ENCODE results near the gene CNN3. TPM values are rescaled to one million over a fixed set of nuclear protein-coding genes. Genes with fewer than 3 reads are reported as not detected.

CNN3 gene
- total RNA-seq, 2 experiments from 2014 or later = 1.1 to 1.4 TPM

DNA sequence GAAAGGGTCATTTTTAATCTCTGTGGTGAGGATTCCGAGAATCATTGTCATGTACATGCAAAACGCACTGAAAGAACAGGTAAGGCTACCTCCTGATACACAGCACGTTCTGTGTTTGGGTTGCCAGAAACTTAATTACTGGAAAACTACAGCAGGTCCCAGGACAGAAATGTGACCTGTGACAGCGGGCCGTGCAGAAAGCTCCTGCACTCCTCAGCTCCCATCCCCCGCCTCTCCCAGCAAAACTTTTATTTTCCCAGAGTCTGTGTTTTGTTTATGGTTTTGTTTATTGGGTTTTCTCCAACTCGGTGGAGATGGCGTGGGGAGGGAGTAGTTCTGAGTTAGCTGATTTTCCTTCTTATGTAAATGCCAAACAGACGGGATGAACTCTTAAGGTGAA lies 62.1 kb downstream of the CNN3 start:
- H3K4me1 Mint-ChIP-seq (ENCODE audit: low read depth) = no peaks in the 10 kb centered on the region
- CTCF ChIA-PET = interaction anchor here (1.2 to 4.3 kb wide), 2 partner anchors 10 to 11 kb away, joined by 3 to 18 read pairs; no protein-coding TSS in a partner anchor
- no peaks in the 10 kb centered on the region for H3K27me3 ChIP-seq (ENCODE audit: control insufficient read depth in 1 of 2, insufficient read depth in 2 of 2, low read length in 2 of 2)
- H3K36me3 ChIP-seq (ENCODE audit: insufficient read depth, low read length) = no peaks in the 10 kb centered on the region
- H3K4me3 Mint-ChIP-seq = no peak overlapping the region
- intact Hi-C loops (cut with DNase I, micrococcal nuclease) = no loop called here
- no peaks in the 10 kb centered on the region for H3K4me1 ChIP-seq (ENCODE audit: insufficient read depth, low read length)
- no peak overlapping the region for H3K27ac ChIP-seq (ENCODE audit: low read depth in 1 of 2, low read length in 2 of 2)
- no peak for ATAC-seq (ENCODE audit: poor library complexity)
- H3K4me3 ChIP-seq (ENCODE audit: low read length) = no peak overlapping the region
- POLR2A ChIA-PET = no interaction called here
- H3K9me3 ChIP-seq (ENCODE audit: control insufficient read depth in 1 of 2, insufficient read depth in 1 of 2, low read length in 2 of 2) = no peaks in the 10 kb centered on the region
- H3K9me3 Mint-ChIP-seq = no peaks in the 10 kb centered on the region
- DNase-seq = no peak
- TF ChIP-seq, protein P1, sequence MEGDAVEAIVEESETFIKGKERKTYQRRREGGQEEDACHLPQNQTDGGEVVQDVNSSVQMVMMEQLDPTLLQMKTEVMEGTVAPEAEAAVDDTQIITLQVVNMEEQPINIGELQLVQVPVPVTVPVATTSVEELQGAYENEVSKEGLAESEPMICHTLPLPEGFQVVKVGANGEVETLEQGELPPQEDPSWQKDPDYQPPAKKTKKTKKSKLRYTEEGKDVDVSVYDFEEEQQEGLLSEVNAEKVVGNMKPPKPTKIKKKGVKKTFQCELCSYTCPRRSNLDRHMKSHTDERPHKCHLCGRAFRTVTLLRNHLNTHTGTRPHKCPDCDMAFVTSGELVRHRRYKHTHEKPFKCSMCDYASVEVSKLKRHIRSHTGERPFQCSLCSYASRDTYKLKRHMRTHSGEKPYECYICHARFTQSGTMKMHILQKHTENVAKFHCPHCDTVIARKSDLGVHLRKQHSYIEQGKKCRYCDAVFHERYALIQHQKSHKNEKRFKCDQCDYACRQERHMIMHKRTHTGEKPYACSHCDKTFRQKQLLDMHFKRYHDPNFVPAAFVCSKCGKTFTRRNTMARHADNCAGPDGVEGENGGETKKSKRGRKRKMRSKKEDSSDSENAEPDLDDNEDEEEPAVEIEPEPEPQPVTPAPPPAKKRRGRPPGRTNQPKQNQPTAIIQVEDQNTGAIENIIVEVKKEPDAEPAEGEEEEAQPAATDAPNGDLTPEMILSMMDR (IDR thresholded peaks at IDR 0.05) = no peak
- no peaks in the 10 kb centered on the region for H3K27me3 Mint-ChIP-seq
- no peaks in the 10 kb centered on the region for H3K36me3 Mint-ChIP-seq (ENCODE audit: low read depth)
- no peak overlapping the region for H3K27ac Mint-ChIP-seq

DNA sequence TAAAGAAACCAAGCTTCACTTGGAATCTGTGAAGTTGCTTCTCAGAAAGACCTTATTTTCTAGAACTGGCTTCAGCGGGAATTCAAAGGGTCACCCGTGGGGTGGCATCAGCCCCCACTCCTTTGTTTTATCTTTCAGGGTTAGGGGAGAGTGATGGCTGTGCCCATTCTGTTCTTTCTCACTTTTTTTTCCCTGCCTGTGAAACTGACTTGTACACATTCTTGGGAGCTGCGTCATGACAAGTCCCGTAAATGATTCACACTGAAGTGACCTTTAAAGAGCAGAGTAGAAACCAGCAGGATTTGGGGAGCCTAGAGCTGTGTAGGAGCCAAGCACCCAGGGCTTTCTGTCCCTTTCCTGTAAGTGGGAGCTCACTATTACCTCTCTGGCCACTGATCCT lies 63.0 kb downstream of the CNN3 start:
- ChIA-PET CTCF (interaction anchor here (4.3 kb wide), 1 partner anchor 10 kb away, joined by 18 read pairs; no protein-coding TSS in a partner anchor), POLR2A (no interaction called here)
- H3K4me1 ChIP-seq (ENCODE audit: insufficient read depth, low read length) = no peaks in the 10 kb centered on the region
- H3K27ac ChIP-seq (ENCODE audit: low read depth in 1 of 2, low read length in 2 of 2) = no peak overlapping the region
- ATAC-seq (ENCODE audit: poor library complexity) (no peak), DNase-seq (no peak)
- peaks cover 0 to 5% of the 10 kb centered on the region in 2 experiments for H3K27me3 ChIP-seq (ENCODE audit: control insufficient read depth in 1 of 2, insufficient read depth in 2 of 2, low read length in 2 of 2)
- TF ChIP-seq, protein P1 (IDR thresholded peaks at IDR 0.05) = no peak
- H3K36me3 ChIP-seq (ENCODE audit: insufficient read depth, low read length) = no peaks in the 10 kb centered on the region
- Mint-ChIP-seq H3K4me1 (ENCODE audit: low read depth) (no peaks in the 10 kb centered on the region), H3K27me3 (no peaks in the 10 kb centered on the region), H3K4me3 (no peak overlapping the region), H3K9me3 (no peaks in the 10 kb centered on the region), H3K27ac (no peak overlapping the region), H3K36me3 (ENCODE audit: low read depth) (no peaks in the 10 kb centered on the region)
- H3K4me3 ChIP-seq (ENCODE audit: low read length) = no peak overlapping the region
- intact Hi-C loops (cut with DNase I, micrococcal nuclease) = no loop called here
- no peaks in the 10 kb centered on the region for H3K9me3 ChIP-seq (ENCODE audit: control insufficient read depth in 1 of 2, insufficient read depth in 1 of 2, low read length in 2 of 2)

DNA sequence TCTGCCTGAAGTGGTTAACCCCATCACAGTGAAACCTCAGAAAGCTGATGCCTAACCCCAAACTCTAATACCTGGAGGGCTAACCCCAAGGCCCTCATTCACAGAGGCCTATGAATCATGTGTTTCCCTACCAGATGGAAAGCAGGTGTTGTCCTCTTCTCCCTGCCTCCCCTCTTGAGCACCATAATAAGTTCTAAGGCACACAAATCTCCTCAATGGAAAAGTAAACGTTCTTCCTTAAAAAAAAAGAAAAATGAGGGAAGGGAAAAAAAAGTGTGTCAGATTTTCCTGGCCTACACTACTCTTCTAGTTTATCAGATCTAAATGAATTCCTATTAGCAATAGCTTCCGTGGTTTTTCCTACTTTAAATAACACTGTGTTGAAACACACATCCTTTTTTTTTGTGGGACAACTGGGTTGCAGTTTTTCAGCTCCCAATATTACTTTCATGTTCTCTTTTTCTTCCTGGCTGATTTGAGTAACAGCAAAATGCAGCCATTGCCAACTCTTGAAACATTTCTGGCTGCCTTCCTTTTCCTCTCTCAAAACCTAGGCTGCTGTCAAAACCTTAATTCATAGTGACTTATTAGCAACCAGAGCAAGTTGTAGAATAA lies 63.5 kb downstream of the CNN3 start:
- ATAC-seq (ENCODE audit: poor library complexity) = no peak
- intact Hi-C loops (cut with DNase I, micrococcal nuclease) = no loop called here
- POLR2A ChIA-PET = no interaction called here
- H3K9me3 Mint-ChIP-seq = no peaks in the 10 kb centered on the region
- H3K27ac Mint-ChIP-seq = no peak overlapping the region
- no peak overlapping the region for H3K27ac ChIP-seq (ENCODE audit: low read depth in 1 of 2, low read length in 2 of 2)
- H3K4me1 Mint-ChIP-seq (ENCODE audit: low read depth) = no peaks in the 10 kb centered on the region
- TF ChIP-seq, protein P1 (IDR thresholded peaks at IDR 0.05) = no peak
- peaks cover 0 to 5% of the 10 kb centered on the region in 2 experiments for H3K27me3 ChIP-seq (ENCODE audit: control insufficient read depth in 1 of 2, insufficient read depth in 2 of 2, low read length in 2 of 2)
- no peak overlapping the region for H3K4me3 Mint-ChIP-seq
- H3K27me3 Mint-ChIP-seq = peaks cover 1% of the 10 kb centered on the region
- H3K9me3 ChIP-seq (ENCODE audit: control insufficient read depth in 1 of 2, insufficient read depth in 1 of 2, low read length in 2 of 2) = no peaks in the 10 kb centered on the region
- H3K4me1 ChIP-seq (ENCODE audit: insufficient read depth, low read length) = no peaks in the 10 kb centered on the region
- H3K36me3 ChIP-seq (ENCODE audit: insufficient read depth, low read length) = no peaks in the 10 kb centered on the region
- no peaks in the 10 kb centered on the region for H3K36me3 Mint-ChIP-seq (ENCODE audit: low read depth)
- H3K4me3 ChIP-seq (ENCODE audit: low read length) = no peak overlapping the region
- DNase-seq = no peak
- CTCF ChIA-PET = interaction anchor here (4.3 kb wide), 1 partner anchor 9 kb away, joined by 18 read pairs; no protein-coding TSS in a partner anchor
